Sigmoid colon (tissue), 4 donors: ENCODE measurements around the gene IDH2.

Experiments
- EP300 ChIP-seq, 4 donors: sonication (generic); formaldehyde crosslinking; IDR thresholded peaks; one replicate each; pipeline ENCODE4 v1.6.1; 2017; ENCODE audit warnings: antibody characterized with exemption in 4 of 4
- POLR2AphosphoS5 ChIP-seq, 4 donors: sonication (generic); formaldehyde crosslinking; IDR thresholded peaks; one replicate each; pipeline ENCODE4 v1.6.1; 2017; ENCODE audit warnings: antibody characterized with exemption in 4 of 4
- TF ChIP-seq, protein P1 (sequence below), 4 experiments: fragments of 450-650 bp in 3 of 4; fragments of 200-600 bp in 1 of 4; IDR thresholded peaks; one replicate each; pipeline ENCODE4 v1.5.1; 2016 to 2019; ENCODE audit warnings: antibody characterized with exemption in 4 of 4, mild to moderate bottlenecking in 3 of 4, moderate library complexity in 2 of 4

DNA sequence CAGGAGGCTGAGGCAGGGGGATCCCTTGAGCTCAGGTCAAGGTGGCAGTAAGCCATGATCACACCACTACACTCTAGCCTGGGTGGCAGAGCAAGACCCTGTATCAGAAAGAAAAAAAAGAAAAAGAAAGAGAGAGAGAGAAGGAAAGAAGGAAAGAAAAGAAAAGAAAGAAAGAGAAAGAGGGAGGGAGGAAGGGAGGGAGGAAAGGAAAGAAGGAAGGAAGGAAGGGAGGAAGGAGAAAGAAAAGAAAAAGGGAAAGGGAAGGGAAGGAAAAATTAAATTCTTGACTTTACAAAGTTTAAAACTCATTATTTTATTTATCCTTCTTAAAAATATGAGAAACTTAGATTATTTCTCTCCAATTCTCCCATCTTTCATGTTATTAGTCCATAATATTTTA is 17.1 kb upstream of the IDH2 start:
- TF ChIP-seq POLR2AphosphoS5 (IDR thresholded peaks at IDR 0.05) (no peak), EP300 (IDR thresholded peaks at IDR 0.05) (no peak)
- TF ChIP-seq, protein P1, sequence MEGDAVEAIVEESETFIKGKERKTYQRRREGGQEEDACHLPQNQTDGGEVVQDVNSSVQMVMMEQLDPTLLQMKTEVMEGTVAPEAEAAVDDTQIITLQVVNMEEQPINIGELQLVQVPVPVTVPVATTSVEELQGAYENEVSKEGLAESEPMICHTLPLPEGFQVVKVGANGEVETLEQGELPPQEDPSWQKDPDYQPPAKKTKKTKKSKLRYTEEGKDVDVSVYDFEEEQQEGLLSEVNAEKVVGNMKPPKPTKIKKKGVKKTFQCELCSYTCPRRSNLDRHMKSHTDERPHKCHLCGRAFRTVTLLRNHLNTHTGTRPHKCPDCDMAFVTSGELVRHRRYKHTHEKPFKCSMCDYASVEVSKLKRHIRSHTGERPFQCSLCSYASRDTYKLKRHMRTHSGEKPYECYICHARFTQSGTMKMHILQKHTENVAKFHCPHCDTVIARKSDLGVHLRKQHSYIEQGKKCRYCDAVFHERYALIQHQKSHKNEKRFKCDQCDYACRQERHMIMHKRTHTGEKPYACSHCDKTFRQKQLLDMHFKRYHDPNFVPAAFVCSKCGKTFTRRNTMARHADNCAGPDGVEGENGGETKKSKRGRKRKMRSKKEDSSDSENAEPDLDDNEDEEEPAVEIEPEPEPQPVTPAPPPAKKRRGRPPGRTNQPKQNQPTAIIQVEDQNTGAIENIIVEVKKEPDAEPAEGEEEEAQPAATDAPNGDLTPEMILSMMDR (IDR thresholded peaks at IDR 0.05): no peak
